NCI-H2107 (cell line): ENCODE measurements around the gene BNIP5.
"Not testable (repeated sequence)": the region's sequence is repeated elsewhere in the genome, so short reads cannot be mapped to it uniquely, and the experiment has no call there.

Source experiments
- DNase-seq: peaks from one replicate; lab custom pipeline; 2025; lab: John Stamatoyannopoulos, UW

BNIP5 gene

DNA sequence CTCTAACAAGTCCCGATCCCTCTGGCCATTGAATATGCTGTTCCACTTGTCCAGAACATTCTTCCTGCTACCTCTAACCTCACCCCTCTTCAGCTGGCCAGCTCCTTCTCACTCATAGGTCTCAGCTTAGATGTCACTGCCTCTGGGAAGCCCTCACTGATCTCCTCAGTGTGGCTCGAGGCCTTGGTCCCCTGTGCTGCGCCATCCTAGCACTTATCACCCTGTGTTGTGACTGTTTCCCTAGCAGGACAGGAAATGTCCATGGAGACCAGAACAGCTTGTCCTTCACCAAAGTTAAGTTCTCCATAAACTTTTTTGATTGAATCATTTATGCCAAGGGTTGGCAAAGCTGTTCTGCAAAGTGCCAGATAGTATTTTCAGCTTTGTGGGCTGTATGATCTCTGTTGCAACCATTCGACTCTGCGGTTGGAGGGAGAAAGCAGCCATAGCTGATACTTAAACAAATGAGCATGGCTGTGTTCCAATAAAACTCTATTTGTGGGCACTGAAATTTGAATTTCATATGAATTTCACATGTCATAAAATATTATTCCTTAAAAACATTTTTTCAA lies 6.5 kb upstream of the BNIP5 start:
- no peak for DNase-seq

DNA sequence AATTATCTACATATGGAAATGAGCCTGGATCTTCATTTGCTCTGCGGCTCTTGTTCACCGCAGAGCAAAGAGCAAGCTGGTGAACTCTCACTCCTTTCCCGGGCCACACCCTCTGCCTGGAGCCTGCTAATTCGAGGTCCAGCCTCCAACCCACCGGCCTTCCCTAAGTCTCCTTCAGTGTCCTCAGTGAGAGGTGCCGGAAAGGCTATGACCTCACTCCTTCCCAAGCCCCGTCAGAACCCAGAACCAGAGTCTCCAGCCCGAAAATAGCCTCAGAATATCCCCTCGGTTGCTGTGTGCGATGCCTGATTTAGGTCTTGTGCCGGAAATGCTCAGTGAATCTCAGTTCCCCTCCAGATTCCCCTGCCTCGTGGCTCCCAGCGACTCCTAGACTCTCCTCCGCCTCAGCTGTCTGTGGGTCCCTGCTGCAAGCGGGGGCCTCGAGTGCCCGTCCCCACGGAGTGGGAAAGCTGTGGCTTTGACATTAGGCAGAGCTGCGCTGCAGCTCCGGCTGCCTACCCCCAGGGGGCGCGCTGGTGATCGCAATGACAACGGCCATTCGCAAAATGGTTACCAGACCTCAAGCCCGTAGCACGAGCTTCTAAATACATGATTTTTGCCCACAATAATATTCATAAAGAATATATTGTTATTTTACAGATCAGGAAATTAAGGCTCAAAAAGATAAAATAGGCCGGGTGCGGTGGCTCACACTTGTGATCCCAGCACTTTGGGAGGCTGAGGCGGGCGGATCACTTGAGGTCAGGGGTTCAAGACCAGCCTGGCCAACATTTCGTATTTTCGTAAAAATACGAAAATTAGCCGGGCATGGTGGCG lies 4.1 kb upstream of the BNIP5 start:
- DNase-seq = no peak

GRCh38 chr6:36340306-36340617 lies 3.6 kb upstream of the BNIP5 start:
- no peak for DNase-seq

GRCh38 chr6:36339146-36339545 lies 2.5 kb upstream of the BNIP5 start:
- DNase-seq = no peak

- not testable (repeated sequence) for DNase-seq
Measured at GRCh38 chr6:36338223-36338622, 1.5 kb upstream of the BNIP5 start.

- DNase-seq = no peak
Measured at GRCh38 chr6:36337814-36338213, 1.1 kb upstream of the BNIP5 start.

DNA sequence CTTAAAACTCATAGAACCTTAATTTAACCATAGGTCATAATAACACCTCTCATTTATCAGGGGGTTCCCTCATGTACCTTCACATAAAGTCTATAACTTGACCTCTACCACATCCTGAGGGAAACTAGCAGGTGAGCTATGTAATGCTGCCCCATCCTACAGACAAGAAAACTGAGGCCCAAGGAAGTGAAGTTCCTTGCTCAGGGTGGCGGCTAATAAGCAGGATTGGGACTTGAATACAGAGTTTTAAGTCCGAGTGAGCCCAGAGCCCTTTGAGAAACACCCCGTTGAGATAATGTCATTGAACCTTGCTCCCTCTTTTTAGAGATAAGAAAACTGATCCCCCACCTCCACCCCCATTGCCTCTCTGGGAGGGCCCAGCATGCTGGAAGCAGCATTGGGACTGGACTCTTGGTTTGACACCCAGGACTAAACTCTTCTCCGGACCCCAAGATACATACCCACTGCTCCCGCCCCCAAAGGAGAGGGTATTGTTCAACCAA lies 429 bp downstream of the BNIP5 start:
- DNase-seq = no peak

- DNase-seq = no peak
Measured at GRCh38 chr6:36335465-36336207, 1.1 kb downstream of the BNIP5 start.

DNA sequence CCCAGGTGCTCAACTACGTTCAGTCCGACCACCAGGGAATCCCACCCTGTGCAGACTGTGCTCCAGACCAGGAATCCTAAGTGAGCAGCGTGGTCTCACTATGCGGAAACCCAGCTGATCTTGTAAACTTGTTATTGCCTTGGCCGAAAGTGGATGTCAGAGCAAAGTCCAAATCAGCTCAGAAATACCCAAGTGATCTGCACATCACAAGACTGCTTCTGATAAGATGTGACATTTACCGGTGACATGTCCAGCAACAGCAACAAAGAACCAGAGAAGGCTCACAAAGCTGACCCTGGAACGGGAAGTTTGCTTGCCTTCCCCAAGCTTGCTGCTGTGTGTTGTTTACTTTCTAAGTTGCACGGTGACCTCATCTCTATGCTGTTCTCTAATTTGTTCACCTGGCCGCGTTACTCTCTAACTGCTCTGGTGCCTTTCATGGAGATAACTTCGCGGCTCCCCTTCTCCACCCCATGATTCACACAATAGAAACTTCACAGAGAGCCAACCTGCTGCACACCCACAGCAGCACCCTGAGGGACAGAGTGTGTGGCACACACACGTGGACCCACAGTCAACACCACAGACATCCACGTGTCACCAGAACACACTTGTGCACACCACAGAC lies 1.7 kb downstream of the BNIP5 start:
- DNase-seq = no peak

DNA sequence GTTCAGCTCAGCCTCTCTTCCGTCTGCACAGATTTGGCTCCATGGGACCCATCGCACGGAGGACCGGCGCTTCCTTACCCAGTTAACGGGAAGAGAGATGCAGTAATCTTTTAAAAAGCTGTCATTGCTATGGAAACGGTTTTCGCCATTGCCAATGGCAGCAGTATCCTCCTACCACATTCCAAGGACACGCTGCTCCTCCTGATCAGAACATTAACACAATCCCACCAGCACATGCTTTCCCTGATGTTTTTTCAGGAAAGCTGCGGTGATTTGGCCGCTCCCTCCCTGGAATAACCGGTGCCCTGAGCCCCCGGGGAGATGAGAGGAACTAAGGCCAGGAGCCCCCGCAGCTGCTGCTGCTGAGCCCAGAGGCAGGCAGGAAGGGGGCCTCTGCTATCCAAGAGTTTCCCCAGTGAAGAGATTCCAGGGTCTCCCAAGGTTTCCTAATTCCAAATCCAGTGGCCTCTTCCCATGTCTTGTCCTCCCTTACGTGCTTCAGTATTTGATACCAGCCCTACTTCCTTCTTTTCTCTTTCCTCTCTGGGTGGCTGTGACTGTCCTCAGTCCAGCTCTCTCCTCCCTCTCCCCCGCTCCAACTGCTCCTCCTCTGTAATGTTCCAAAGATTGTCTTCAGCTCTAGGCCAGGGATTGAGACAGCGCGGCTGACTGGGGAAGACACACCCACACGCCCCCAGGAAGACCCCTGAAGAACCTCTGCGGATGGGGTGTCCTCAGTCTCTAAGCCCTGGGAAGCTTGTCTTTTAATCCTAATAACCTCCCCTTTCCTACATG lies 2.6 kb downstream of the BNIP5 start:
- no peak for DNase-seq

GRCh38 chr6:36333171-36333895 lies 3.4 kb downstream of the BNIP5 start:
- no peak for DNase-seq

DNA sequence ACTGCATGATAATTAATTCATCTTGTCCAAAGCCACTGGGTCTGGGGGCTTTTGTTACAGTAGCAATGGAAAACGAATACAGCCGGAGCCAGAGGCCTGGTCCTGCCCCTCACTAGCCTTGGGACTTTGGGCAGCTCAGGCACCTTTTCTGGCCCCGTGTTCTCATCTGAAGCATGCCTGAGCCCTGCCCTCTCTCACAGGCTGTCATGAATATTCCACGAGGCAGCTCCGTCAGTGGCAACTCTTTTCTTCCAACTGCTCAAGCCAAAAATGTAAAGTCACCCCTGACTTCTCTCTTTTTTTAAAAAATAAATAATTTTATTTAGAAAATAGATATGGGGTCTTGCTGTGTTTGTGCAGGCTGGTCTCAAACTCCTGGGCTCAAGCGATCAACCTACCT lies 5.3 kb downstream of the BNIP5 start:
- no peak for DNase-seq

DNA sequence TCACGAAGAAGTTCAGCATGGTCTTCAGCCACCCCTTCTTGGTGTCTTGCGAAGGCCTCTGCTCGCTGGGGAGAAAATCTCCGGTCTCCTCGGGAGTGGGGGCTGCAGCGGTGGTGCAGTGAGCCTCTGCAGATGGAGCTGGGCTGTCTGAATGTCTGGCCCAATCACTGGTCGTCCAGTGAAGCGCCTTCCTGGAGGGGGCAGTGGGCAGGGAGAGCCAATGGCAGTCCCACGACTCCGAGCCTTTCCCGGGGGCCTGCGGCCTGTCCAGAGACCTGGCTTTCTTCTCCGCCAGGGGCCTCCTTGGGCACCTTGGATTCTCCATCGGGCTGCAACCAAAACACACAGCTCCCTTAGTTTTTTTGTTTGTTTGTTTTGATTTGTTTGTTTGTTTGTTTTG lies 6.3 kb downstream of the BNIP5 start:
- no peak for DNase-seq

DNA sequence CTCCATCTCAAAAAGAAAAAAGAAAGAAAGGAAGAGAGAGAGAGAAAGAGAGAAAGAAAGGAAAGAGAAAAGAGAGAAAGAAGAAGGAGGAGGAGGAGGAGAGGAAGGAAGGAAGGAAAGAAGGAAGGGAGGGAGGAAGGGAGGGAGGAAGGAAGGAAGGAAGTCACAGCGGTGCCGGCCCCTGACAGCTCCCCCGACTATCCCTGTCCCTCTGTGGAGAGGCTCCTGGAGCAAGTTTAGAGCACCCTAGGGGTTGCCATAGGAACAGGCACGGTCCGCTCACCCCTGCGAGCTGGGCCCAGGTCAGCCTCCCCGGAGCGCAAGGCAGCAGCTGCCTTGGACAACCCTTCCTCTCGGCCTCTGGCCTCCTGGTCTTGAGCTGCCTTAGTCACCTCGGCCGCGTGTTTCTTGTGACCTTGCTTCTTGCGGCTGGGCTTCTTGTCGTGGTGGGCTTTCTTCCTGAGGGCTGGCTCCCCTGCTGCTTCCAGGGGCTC lies 6.8 kb downstream of the BNIP5 start:
- DNase-seq = no peak

DNA sequence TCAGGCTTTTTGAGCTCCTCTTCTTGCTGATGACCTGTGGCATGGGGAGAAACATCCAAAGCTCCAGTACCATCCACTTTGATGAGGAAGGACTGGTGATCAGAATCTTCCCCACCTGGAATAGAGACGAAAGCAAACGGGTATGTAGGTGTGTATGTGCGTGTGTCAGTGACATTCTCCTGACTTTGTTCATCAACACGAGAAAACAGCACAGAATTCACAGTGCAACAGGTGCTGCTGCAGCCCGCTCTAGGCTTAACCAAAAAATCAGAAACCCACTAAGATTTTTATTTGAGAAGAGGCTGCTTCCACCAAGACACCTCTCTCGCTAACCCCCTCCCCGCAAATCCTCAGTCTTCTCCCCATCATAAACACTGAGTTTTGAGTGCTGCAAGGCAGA lies 8.1 kb downstream of the BNIP5 start:
- no peak for DNase-seq

- DNase-seq = no peak
Measured at GRCh38 chr6:36327919-36328236, 8.8 kb downstream of the BNIP5 start.

DNA sequence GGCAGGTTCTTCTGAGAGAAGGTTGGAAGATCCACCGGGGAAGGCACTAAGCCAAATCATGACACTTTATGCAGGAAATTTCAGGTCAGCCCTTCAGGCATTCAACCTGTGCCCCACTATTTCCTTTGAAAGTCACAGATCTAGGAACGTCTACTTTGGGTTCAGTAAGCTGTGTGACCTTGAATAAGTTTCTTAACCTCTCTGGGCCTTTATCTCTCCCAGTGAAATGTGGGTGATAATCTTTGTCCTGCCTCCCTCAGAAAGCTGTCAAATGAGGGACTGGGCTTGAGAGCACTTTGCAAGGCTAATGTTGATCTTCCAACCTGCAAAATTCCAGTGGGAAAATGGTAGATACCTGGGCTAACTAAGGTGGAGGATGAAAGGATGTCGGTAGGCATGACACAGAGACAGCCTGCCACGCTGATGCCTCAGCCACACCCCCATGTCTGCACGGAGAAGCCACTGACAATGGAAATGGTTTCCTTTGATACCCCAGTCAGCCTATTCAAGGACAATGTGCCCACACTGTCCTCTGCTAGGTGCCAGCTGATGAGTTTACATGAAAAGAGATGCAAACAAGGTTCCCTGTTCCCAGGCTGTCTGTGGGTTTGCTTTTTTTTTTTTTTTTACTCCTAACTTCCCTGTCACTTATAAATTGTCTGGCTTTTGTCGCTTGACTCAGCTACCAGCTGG lies 9.3 kb downstream of the BNIP5 start:
- DNase-seq = no peak

DNA sequence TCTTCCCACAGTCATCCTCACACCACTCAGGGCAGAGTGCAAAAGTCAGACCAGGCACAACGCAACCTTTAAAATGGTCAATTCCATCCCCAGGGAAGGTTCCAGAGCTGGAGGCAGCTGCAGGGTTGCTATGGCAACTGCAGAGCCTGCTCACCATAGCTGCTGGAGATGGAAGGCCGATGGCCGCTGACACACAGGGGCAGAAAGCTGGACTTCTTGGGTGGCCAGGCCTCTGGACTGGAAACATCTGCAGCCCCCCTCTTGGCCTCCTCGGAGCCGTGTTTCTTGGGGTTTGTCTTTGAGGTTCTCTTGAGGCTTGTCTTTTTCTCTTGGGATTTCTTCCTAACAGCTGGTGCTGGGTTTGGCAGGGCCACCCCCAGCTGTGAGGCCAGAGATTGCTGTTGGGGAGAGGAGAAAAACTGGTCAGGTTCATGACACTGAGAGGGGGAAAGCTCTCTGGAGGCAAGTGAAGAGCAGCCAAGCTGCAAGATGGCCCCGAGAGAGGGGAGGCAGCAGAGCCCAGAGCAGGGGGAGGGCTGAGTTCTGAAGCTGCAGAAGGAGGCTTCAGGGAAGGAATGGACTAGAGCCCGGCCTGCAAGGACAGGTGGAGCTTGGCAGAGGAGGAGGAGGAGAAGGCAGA lies 10.2 kb downstream of the BNIP5 start:
- no peak for DNase-seq

GRCh38 chr6:36324715-36325114 lies 12.0 kb downstream of the BNIP5 start:
- DNase-seq = no peak

DNA sequence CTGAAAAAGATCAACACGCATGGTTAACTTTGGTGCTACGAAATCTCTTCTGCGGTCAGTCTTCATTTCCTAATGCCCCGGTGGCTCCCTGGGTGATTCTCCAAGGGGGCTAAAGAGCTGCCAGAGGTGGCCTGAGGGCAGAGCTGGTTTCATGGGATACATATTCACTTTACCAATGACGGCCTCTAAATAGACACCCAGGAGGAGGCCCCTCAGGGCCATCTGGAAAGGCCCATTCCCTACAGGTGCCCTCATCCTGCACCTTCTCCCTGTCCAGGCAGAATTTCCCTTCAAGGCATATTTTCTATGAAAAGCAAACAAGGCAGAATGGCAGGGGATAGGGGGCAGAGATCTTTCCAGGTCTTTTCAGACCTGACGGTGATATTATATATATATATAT lies 12.5 kb downstream of the BNIP5 start:
- DNase-seq = no peak
